ENCODE data around the gene ARSG. TPM values are rescaled to one million over a fixed set of nuclear protein-coding genes. Genes with fewer than 3 reads are reported as not detected.

The ARSG gene
- total RNA-seq, 1 experiment from 2014 or later = 6.1 TPM

GRCh38 chr17:68468334-68468733, 177.0 kb downstream of the ARSG start:
- POLR2A ChIA-PET = no interaction called here
- no peak overlapping the region for H3K4me3 ChIP-seq (ENCODE audit: low read depth, low read length)
- CTCF ChIA-PET = no interaction called here
- DNase-seq = no peak
- intact Hi-C loops (cut with micrococcal nuclease; ENCODE audit: unreplicated experiment) = loop anchor here (5.0 to 10.0 kb wide), 2 partner anchors 146 to 779 kb away; no protein-coding TSS in a partner anchor
- no peaks in the 10 kb centered on the region for H3K36me3 ChIP-seq (ENCODE audit: control insufficient read depth, insufficient read depth, low read length)
- Mint-ChIP-seq H3K27me3 (ENCODE audit: insufficient read depth, unreplicated experiment) (peaks cover 2% of the 10 kb centered on the region), H3K27ac (ENCODE audit: unreplicated experiment) (no peak overlapping the region), H3K4me1 (ENCODE audit: low read depth, unreplicated experiment) (no peaks in the 10 kb centered on the region), H3K9me3 (ENCODE audit: unreplicated experiment) (peaks cover 14% of the 10 kb centered on the region), H3K4me3 (ENCODE audit: unreplicated experiment) (no peak overlapping the region), H3K36me3 (ENCODE audit: insufficient read depth, unreplicated experiment) (no peaks in the 10 kb centered on the region)
- H3K27me3 ChIP-seq (replicated peaks; ENCODE audit: control insufficient read depth, insufficient read depth, low read length) = no peaks in the 10 kb centered on the region
- H3K9me3 ChIP-seq = peaks cover 3% of the 10 kb centered on the region; the same call in 1 of the 2 replicates
- H3K4me1 ChIP-seq = no peaks in the 10 kb centered on the region
- BruUV-seq (replicated peaks) = no TSS peak
- no peak for TF ChIP-seq CTCF (IDR thresholded peaks at IDR 0.05; ENCODE audit: insufficient read depth in 1 of 2, low read depth in 1 of 2, low read length in 1 of 2, severe bottlenecking in 1 of 2, unreplicated experiment in 1 of 2)

DNA sequence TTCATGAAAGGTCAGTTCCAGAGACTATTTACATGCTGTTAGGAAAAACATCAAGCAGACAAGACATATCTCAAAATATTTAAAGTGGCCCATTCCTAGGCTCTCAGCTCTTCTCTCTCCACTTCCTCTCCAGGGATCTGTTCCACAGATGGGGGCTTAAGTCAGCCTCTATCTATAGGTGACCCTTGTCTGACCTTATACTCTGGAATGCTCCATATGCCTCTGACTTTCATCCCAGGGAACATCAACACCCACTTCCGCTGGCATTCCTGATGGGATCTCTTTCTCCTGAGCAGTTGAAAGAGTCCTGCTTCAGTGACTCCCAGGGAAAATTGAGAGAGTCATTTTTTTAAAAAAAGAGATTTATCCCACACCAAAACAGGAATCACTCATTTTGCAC, 177.5 kb downstream of the ARSG start:
- H3K36me3 ChIP-seq (ENCODE audit: control insufficient read depth, insufficient read depth, low read length) = no peaks in the 10 kb centered on the region
- H3K4me3 Mint-ChIP-seq (ENCODE audit: unreplicated experiment) = no peak overlapping the region
- no peak for DNase-seq
- peaks cover under 1% of the 10 kb centered on the region; the same call in 1 of the 2 replicates for H3K4me1 ChIP-seq
- peaks cover 14% of the 10 kb centered on the region for H3K9me3 Mint-ChIP-seq (ENCODE audit: unreplicated experiment)
- no peaks in the 10 kb centered on the region for H3K36me3 Mint-ChIP-seq (ENCODE audit: insufficient read depth, unreplicated experiment)
- H3K9me3 ChIP-seq = peaks cover 3% of the 10 kb centered on the region; the same call in 1 of the 2 replicates
- H3K4me3 ChIP-seq (ENCODE audit: low read depth, low read length) = no peak overlapping the region
- peaks cover 2% of the 10 kb centered on the region for H3K27me3 Mint-ChIP-seq (ENCODE audit: insufficient read depth, unreplicated experiment)
- TF ChIP-seq CTCF (IDR thresholded peaks at IDR 0.05; ENCODE audit: insufficient read depth in 1 of 2, low read depth in 1 of 2, low read length in 1 of 2, severe bottlenecking in 1 of 2, unreplicated experiment in 1 of 2) = no peak
- intact Hi-C loops (cut with micrococcal nuclease; ENCODE audit: unreplicated experiment) = loop anchor here (5.0 to 10.0 kb wide), 2 partner anchors 146 to 779 kb away; no protein-coding TSS in a partner anchor
- ChIA-PET POLR2A (no interaction called here), CTCF (no interaction called here)
- H3K27me3 ChIP-seq (replicated peaks; ENCODE audit: control insufficient read depth, insufficient read depth, low read length) = no peaks in the 10 kb centered on the region
- H3K4me1 Mint-ChIP-seq (ENCODE audit: low read depth, unreplicated experiment) = no peaks in the 10 kb centered on the region
- no TSS peak for BruUV-seq (replicated peaks)
- H3K27ac Mint-ChIP-seq (ENCODE audit: unreplicated experiment) = no peak overlapping the region

Small RNA genes within 50 kb of the gene (microRNA-seq; reads per million reads assigned to microRNA genes)
- not detected for gene MIR635

Other genes with a start within 250 kb of the ARSG start
- gene AMZ2, start 43.5 kb upstream of the ARSG start, total RNA-seq (2022) = 52.2 and 60.2 TPM in 2 replicates
- 0.95 and 1.0 TPM in 2 replicates for gene SLC16A6, start 368 bp upstream of the ARSG start, total RNA-seq (2022)
- 18.7 and 21.8 TPM in 2 replicates for gene WIPI1, start 166.0 kb downstream of the ARSG start, total RNA-seq (2022)
- gene PRKAR1A, start 220.9 kb downstream of the ARSG start, total RNA-seq (2022) = 160 and 170 TPM in 2 replicates

Data from Caco-2 (cell line).